ENCODE data around the gene PEX11B.

Gene PEX11B

DNA sequence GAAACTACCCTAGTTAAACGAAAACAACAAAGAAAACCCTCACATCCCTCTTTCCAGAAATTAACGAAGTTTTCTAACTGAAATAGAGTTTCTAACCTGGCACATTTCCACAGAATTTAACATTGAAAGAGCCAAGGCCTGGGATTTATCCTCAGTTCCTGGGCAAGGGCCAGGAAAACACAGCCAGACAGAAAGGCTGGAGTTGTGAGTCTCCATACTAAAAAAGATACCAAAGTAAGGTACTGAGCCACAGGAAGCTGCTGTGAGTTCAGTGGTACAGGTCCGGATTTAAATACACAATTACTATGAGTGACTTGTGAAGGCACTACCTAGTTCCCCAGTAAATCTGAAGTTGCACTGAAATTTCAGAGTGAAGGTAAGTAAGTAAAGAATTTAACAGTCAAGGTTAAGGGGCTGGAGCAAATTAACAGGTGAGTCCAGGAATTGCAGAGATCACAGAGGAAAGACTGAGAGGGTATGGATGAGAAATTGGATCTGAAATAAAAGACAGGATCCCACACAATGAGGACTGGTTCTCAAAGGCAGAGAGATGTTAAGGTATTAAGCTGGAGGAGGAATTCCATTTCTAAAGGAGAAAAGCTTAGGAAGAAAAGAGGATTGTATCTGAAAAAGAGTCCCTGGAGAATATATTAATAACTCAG, 38.4 kb upstream of the PEX11B start:
- H3K4me1 ChIP-seq, result peaks cover 0 to 64% (median 56%) of the 10 kb centered on the region in 4 donors
- no peaks in the 10 kb centered on the region for H3K27me3 ChIP-seq
- intact Hi-C loops (cut with DNase I; ENCODE audit: low total_unique reads), result no loop called here
- peak in 1 of 2 donors; percentile 75 for DNase-seq
- H3K36me3 ChIP-seq, result peaks cover 0 to 4% (median 0%) of the 10 kb centered on the region in 3 donors
- no peaks in the 10 kb centered on the region for H3K9me3 ChIP-seq
- peak overlapping the region; percentile 96 to 99 for H3K27ac ChIP-seq
- TF ChIP-seq, protein P1, sequence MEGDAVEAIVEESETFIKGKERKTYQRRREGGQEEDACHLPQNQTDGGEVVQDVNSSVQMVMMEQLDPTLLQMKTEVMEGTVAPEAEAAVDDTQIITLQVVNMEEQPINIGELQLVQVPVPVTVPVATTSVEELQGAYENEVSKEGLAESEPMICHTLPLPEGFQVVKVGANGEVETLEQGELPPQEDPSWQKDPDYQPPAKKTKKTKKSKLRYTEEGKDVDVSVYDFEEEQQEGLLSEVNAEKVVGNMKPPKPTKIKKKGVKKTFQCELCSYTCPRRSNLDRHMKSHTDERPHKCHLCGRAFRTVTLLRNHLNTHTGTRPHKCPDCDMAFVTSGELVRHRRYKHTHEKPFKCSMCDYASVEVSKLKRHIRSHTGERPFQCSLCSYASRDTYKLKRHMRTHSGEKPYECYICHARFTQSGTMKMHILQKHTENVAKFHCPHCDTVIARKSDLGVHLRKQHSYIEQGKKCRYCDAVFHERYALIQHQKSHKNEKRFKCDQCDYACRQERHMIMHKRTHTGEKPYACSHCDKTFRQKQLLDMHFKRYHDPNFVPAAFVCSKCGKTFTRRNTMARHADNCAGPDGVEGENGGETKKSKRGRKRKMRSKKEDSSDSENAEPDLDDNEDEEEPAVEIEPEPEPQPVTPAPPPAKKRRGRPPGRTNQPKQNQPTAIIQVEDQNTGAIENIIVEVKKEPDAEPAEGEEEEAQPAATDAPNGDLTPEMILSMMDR (IDR thresholded peaks at IDR 0.05), result no peak
- H3K4me3 ChIP-seq, result peak overlapping the region; percentile 76 to 79

DNA sequence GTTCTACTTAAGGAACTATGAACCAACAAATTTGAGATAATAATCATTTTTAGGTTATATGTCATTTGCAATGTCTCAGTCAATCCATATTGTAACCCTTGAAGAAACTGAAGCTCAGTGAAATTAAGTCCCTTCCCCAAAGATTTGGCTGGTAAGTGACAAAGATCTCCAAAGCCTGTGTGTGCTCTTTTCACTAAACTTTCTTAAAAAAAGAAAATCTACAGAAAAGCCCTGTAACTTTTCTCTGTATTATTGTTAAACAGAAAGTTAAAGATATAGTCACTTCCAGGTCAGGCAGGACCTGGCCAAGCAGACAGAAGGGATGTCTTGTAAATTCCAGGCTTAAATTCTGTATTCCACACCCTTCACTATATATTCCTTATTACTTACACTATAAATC, 37.8 kb upstream of the PEX11B start:
- H3K4me3 ChIP-seq, result peak overlapping the region; percentile 76 to 79
- no peaks in the 10 kb centered on the region for H3K27me3 ChIP-seq
- H3K9me3 ChIP-seq, result no peaks in the 10 kb centered on the region
- TF ChIP-seq, protein P1 (IDR thresholded peaks at IDR 0.05), result no peak
- intact Hi-C loops (cut with DNase I; ENCODE audit: low total_unique reads), result no loop called here
- DNase-seq, result no peak
- peak overlapping the region; percentile 96 to 99 for H3K27ac ChIP-seq
- peaks cover 0 to 4% (median 0%) of the 10 kb centered on the region in 3 donors for H3K36me3 ChIP-seq
- H3K4me1 ChIP-seq, result peaks cover 0 to 70% (median 55%) of the 10 kb centered on the region in 4 donors

DNA sequence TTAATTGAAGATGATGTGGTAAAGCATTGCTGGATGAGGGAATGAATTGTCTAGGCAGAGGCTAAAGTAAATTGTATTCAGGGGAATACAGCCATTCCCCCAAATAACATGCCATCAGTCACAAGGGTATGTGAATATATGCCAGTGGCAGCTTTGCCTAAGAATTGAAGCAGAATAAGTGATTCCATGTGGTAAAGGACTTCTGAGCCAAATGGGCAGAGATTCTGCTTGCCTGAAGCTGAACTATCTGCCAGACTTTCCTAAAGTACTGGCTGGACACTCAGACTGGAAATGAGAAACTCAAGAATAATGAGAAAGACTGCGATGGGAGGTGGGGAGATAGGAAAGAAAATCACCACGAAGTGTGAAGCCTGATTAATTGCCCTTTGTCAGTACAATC, 36.9 kb upstream of the PEX11B start:
- Histone ChIP-seq H3K9me3 (no peaks in the 10 kb centered on the region), H3K4me3 (peak overlapping the region in 1 of 2 donors; percentile 79), H3K36me3 (peaks cover 0 to 4% (median 4%) of the 10 kb centered on the region in 3 donors), H3K4me1 (peaks cover 0 to 79% (median 54%) of the 10 kb centered on the region in 4 donors), H3K27ac (peak overlapping the region; percentile 96 to 99), H3K27me3 (no peaks in the 10 kb centered on the region)
- no peak for DNase-seq
- TF ChIP-seq, protein P1 (IDR thresholded peaks at IDR 0.05), result no peak
- intact Hi-C loops (cut with DNase I; ENCODE audit: low total_unique reads), result no loop called here

DNA sequence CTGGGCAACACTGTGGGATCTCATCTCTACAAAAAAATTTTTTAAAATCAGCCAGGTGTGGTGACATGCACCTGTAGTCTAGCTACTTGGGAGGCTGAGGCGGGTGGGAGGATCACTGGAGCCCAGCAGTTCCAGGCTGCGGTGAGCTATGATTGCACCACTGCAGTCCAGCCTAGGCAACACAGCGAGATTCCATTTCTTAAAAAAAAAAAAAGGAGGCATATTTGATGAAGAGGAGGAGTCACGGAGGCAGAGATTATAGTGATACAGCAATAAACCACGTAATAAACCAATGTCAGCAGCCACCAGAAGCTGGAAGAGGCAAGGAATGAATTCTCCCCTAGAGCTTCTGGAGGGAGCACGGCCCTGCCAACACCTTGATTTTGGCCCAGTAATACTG, 35.3 kb upstream of the PEX11B start:
- intact Hi-C loops (cut with DNase I; ENCODE audit: low total_unique reads), result no loop called here
- TF ChIP-seq, protein P1 (IDR thresholded peaks at IDR 0.05), result no peak

DNA sequence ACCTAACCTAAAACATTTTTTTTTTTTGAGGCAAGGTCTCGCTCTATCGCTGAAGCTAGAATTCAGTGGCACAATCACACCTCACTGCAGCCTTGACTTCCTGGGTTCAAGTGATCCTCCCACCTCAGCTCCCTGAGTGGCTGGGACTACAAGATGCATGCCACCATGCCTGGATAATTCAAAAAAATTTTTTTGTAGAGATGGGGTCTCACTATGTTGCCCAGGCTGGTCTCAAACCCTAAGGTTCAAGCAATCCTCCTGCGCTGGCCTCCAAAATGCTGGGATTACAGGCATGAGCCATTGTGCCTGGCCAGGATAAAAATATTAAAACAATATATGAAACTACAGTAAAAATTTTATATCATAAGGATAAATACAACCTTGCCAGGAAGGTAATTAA, 34.4 kb upstream of the PEX11B start:
- H3K27ac ChIP-seq, result no peak overlapping the region
- H3K27me3 ChIP-seq, result no peaks in the 10 kb centered on the region
- H3K4me1 ChIP-seq, result peaks cover 0 to 70% (median 44%) of the 10 kb centered on the region in 4 donors
- no peak overlapping the region for H3K4me3 ChIP-seq
- no peaks in the 10 kb centered on the region for H3K9me3 ChIP-seq
- TF ChIP-seq, protein P1 (IDR thresholded peaks at IDR 0.05), result no peak
- DNase-seq, result no peak
- intact Hi-C loops (cut with DNase I; ENCODE audit: low total_unique reads), result no loop called here
- H3K36me3 ChIP-seq, result peaks cover 0 to 14% (median 4%) of the 10 kb centered on the region in 3 donors

More for the DNA sequence above, 35.3 kb upstream of the PEX11B start:
- H3K27ac ChIP-seq, result peak overlapping the region in 1 of 2 donors; percentile 96
- no peaks in the 10 kb centered on the region for H3K9me3 ChIP-seq
- H3K36me3 ChIP-seq, result peaks cover 0 to 14% (median 4%) of the 10 kb centered on the region in 3 donors
- DNase-seq, result no peak
- no peak overlapping the region for H3K4me3 ChIP-seq
- peaks cover 0 to 78% (median 45%) of the 10 kb centered on the region in 4 donors for H3K4me1 ChIP-seq
- no peaks in the 10 kb centered on the region for H3K27me3 ChIP-seq
